ENCODE data around the gene NFATC1.
"Not testable (repeated sequence)": the region's sequence is repeated elsewhere in the genome, so short reads cannot be mapped to it uniquely, and the experiment has no call there.

Gene NFATC1

DNA sequence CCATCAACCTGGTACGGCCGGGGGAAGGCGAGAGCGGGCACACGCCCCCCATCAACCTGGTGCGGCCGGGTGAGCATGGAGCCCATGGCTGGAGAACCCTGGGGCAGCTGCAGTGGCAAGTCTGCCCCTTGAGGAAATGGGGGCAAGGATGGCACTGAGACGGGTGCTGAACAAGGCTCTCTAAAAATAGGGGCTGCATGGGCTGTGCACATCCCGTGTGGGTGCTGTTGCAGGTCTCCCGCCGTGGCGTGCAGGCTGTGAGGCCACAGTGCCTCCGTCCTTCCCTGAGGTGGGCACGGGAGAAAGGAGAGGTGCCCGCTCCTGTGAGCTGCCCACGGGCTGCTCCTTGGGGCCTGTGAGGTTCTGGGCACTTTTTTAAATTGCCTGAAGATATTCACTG lies 99.2 kb downstream of the NFATC1 start:
- DNase-seq: no peak

DNA sequence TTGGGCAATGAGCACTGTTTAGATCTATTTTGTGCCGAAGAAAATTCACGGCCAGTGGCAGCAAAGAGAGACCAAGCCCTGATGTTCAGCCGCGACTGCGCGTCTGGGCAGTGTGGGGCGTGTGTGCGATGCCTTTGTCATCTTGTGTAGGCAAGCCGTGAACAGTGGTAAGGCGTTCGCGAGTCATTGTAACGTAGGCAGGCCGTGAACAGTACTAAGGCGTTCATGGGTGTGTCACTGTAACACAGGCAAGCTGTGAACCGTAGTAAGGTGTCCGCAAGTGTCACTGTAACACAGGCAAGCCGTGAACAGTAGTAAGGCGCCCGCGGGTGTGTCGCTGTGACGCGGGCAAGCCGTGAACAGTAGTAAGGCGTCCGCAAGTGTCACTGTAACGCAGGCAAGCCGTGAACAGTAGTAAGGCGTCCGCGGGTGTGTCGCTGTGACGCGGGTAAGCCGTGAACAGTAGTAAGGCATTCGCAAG lies 99.9 kb downstream of the NFATC1 start:
- no peak for DNase-seq

DNA sequence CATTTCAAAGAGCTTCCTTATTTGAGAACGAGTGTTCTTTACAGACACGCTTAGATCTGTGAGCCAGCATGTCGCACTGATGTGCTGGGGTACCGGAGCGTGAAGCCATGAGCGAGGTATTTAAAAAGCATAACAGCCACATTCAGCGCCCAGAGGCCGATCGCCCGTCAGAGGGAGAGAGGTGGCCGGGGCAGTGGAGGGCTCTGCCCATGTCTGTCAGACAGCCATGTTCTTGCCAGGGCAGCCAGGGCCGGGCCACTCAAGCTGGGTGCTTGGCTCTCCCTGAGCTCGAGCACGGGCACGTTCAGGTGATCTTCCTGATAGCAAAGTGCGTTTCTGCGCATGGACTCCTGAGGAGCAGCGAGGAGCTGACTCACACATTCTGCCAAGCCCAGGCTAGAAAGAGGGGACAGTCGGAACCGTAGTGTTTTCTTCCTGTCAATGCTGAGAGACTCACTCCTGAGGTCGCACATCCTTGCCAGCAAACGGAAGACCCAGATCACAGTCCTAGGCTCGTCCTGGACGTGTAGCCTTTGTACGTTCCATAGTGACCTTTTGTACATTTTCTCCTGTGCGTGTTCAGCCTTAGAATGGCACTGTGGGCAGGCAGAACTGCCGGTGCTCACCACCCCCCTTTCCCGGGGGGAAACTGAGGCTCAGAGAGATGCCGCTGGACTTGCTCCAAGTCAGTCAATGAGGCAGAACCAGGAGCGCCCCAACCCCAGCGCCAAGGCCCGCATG lies 100.7 kb downstream of the NFATC1 start:
- no peak for DNase-seq

- DNase-seq: peak in 1 of 2 experiments; percentile 19
Measured at GRCh38 chr18:79496978-79497637, 101.4 kb downstream of the NFATC1 start.

- no peak for DNase-seq
Measured at GRCh38 chr18:79497638-79498081, 101.9 kb downstream of the NFATC1 start.

GRCh38 chr18:79498662-79499061 lies 102.9 kb downstream of the NFATC1 start:
- DNase-seq: no peak

- DNase-seq: no peak
Measured at GRCh38 chr18:79501006-79501405, 105.3 kb downstream of the NFATC1 start.

GRCh38 chr18:79502782-79503181 lies 107.1 kb downstream of the NFATC1 start:
- DNase-seq: no peak

GRCh38 chr18:79503406-79503805 lies 107.7 kb downstream of the NFATC1 start:
- DNase-seq: no peak

- DNase-seq: no peak
Measured at GRCh38 chr18:79504034-79504433, 108.3 kb downstream of the NFATC1 start.

GRCh38 chr18:79504495-79504894 lies 108.8 kb downstream of the NFATC1 start:
- DNase-seq: not testable (repeated sequence)

DNA sequence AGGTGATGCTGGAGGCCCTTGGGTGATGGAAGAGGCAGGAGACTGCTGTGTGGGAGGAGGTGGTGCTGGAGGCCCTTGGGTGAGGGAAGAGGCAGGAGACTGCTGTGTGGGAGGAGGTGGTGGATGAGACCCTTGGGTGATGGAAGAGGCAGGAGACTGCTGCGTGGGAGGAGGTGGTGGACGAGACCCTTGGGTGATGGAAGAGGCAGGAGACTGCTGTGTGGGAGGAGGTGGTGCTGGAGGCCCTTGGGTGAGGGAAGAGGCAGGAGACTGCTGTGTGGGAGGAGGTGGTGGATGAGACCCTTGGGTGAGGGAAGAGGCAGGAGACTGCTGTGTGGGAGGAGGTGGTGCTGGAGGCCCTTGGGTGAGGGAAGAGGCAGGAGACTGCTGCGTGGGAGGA lies 109.7 kb downstream of the NFATC1 start:
- DNase-seq: not testable (repeated sequence)

DNA sequence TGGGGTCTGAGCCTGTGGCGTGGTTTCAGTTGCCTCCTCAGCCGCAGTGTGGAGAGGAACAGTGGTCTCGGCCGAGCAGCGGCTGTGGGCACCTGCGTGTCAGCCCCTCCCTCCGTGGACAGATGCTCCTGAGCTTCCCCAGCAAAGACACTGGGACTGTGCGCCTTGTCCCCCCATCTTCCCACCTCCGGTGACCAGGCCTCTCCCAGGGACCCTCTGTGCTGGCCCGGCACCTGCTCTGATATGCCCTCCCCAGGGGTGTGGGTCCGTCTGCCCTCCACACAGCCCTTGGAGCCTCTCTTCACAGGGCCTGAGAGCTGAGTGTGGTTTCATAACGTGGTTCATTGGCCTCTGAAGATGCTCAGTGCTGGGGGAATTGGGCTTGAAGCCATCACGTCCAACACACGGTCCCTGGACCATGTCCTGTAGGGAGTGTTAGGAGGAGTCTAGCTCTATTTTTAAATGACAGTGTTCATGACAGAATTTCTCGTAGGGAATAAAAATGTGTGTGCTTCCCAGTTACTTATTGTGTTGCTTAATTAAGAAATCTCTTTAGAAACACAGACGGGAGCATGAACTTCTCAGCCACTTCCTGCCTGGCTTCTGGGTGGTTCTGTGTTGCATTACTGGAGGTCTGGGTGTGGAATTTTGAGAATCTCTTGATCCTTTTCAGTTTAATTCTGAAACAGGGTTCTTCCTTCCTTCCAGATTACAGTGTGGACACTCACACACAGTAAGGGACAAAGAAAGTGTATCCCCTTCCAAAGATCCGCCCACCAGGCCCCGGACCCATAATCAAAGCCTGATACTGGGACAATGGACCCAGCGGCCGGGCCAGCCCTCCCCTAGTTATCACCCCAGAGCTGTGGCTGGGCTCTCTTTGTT lies 110.7 kb downstream of the NFATC1 start:
- no peak for DNase-seq

- DNase-seq: no peak
Measured at GRCh38 chr18:79507076-79507545, 111.4 kb downstream of the NFATC1 start.

DNA sequence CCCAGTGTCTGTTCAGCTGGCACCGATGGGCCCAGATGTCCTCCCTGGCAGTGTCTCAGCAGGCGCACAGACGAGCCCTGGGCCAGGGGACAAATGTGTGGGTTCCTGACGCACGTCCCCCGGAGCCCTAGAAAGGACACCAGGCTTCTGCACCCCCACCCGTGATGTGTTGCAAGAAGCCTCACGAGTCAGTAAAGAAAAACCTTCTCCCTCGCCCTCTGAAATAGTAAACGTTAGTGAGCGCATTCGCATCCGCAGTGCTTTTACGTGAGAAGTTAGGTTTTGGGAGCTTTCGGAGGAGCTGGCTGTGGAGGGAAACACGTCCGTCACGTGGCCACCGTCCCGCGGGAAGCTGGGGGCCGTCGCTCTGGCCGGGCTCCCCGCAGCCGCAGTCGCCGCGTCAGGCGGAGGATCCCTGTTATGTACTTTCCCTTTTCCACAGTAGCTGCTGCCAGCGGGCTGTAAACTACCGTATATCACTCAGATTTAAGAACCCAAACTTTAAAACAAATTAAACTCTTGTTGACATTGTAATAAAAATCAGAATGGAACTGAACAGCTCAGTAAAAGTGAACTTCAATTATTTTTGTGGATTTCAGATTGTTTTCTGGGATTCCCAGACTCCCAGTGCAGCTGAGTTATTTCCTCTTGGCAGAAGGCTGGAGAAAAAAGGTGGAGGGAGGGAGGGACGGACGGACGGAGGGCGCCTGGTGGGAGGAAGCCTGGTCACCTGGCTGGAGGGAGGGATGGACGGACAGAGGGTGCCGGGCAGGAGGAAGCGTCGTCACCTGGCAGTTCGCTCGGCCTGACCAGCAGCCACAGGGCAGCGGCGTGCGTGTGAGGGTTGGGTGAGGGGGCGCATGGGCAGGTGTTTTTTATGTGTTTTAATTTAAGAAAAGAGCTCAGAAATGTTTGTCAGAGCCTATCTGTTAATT lies 112.1 kb downstream of the NFATC1 start:
- no peak for DNase-seq

- DNase-seq: no peak
Measured at GRCh38 chr18:79508565-79509535, 113.1 kb downstream of the NFATC1 start.

DNA sequence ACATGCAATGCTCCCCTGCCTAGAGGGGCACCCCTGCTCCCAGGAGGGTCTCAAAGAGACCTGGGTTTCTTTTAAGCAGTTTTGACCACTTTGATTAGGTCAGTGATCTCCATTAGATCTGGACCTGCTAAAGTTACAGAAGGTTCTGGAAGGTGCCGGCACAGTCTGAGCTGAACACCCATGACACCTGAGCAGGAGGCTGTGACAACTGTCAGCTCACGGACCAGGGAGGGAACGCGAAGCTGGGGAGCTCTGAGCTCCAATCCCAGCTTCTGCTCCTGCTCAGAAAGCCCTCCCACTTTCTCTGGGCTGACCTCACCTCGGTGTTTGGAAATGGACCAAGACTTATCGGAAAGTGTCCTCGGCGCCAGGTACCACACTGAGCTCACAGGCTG lies 113.8 kb downstream of the NFATC1 start:
- no peak for DNase-seq

DNA sequence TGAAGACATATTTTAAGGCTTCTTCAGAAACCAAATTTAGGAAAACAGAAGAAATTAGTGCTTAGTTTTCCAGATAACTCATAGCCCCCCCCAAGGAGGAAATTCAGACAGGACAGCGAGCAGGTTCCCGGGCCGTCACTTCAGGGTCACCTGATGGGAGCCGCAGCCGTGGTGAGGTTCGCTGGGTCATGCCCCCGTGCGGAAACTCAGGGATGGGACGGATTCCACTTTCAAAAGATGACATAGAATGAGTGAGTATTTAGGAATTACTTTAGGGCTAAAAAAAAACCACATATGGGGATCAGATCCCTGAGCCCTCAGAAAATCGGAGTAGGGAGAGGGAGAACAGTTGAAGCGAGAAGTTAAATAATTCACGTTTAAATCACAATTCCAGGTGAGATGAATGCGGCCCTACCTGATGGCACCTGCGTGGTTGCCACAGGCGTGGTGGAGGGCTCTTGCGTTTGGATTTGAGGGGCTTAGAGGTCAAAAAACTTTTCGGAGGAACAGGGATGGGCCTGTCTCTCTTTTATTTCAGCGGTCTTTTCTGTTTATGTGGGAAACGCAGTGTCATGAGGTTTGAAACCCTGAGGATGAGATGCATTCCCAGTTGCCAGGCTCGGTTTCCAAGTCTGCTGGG lies 114.4 kb downstream of the NFATC1 start:
- DNase-seq: no peak

DNA sequence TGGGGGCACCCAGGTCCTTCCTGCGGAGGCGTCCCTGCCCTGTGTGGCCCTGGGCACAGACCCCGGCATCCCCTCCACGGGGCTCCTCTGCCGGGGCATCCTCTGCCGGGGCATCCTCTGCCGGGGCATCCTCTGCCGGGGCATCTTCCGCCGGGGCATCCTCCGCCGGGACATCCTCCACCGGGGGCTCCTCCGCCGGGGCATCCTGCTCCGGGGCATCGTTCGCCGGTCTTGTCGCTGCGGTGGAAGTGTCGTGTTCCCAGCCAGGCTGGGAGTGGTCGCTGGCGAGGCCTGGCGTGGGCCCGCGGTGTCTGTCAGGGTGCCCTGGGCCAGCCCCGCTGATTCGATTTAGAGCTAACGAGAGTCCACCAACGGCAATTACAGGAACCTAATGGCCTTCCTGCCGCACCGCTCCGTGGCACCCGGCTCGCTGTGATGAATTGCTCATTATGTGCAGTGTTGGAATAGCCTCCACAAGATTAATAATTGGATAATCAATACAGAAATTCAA lies 115.1 kb downstream of the NFATC1 start:
- DNase-seq: no peak

- no peak for DNase-seq
Measured at GRCh38 chr18:79511271-79511670, 115.5 kb downstream of the NFATC1 start.

All from NCI-H2081 (cell line).